GM08714 (cell line): ENCODE data around the gene IGFN1.
"Not testable (repeated sequence)": the region's sequence is repeated elsewhere in the genome, so short reads cannot be mapped to it uniquely, and the experiment has no call there.

Source experiments
- H3K4me3 ChIP-seq: fragments of 200-500 bp; sonication (Bioruptor generic); 2 replicates; pipeline ENCODE4 v1.5.1; 2014; ENCODE audit warnings: mild to moderate bottlenecking, low read length, inconsistent platforms
- ZNF274 ChIP-seq: IDR thresholded peaks from 2 replicates; pipeline ENCODE4 v1.6.1; 2012; ENCODE audit warnings: mild to moderate bottlenecking, low read depth, low read length

The IGFN1 gene

DNA sequence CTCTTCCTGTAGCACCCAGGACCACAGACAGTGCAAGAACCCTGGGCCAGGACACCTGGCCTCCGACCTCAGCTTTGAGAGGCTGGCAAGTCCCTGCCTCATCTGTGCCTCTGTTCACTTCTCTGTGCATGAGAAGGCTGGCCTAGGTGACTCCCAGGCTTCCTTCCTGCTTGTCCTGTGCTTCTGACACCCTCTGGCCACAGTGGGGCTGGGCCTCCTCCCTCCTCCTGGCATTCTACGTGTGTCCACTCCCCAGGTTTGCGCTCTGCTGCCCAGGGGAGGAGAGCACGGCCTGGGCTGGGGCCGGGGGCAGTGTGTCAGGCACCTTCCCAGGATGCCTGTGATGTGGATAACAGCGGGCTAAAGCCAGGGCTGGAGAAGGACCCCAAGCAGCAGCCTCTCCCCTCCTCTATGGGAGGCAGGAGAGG is 62.3 kb downstream of the IGFN1 start:
- TF ChIP-seq ZNF274: no peak

DNA sequence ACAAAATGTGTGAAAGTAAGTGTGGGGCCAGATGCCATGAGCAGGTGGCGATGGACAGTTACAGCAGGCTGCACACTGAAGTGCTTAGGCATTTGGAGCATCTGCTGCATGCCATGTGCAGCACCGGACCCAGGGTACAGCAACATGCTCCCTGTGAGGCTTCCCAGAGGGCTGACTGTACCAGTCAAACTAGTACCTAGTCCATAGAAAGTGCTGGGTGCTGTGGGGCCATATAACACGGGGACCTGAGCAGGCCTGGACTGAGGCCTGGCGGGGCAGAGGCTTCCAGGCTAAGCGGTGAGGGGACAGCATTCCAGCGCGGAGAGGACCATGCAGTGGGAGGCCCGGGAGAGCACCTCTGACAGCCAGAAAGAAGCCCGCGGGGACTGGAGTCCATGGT is 62.8 kb downstream of the IGFN1 start:
- no peak overlapping the region for H3K4me3 ChIP-seq
- no peak for TF ChIP-seq ZNF274

More for the DNA sequence above, 62.3 kb downstream of the IGFN1 start:
- H3K4me3 ChIP-seq: no peak overlapping the region

DNA sequence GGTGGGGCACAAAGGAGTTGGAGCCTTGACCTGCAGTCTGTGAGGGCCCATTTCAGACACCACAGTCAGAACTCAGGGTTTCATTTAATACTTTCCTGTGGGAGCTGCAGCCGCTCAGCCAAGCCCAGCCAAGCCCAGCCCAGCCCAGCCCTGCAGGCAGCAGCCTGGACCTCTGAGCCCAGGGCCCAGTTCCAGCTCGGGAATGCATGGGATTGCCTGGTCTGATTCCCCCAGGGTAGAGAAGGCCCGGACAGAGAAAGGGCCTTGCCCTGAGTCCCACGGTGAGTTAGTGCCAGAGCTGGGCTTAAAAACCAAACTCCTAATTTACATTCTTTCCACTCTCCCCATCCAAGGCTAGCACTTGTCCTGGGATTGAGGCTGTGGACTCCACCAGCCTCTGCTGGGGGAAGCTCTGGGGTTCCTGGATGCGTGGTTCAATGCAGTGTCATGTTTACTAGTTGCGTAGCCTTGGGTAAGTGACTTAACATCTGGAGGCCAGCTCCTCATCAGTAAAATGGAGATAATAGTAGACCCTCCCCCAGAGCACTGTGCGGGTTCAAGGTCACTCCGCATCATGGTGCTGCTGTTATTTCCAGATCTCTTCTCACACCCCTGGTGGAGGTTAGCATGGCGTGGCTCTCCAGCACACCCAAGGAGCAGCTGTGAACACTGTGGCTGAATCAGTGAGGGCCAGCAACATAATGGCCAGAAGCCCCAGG is 63.4 kb downstream of the IGFN1 start:
- no peak overlapping the region for H3K4me3 ChIP-seq
- no peak for TF ChIP-seq ZNF274

- no peak for TF ChIP-seq ZNF274
Measured at GRCh38 chr1:201254625-201255478, 64.2 kb downstream of the IGFN1 start.

DNA sequence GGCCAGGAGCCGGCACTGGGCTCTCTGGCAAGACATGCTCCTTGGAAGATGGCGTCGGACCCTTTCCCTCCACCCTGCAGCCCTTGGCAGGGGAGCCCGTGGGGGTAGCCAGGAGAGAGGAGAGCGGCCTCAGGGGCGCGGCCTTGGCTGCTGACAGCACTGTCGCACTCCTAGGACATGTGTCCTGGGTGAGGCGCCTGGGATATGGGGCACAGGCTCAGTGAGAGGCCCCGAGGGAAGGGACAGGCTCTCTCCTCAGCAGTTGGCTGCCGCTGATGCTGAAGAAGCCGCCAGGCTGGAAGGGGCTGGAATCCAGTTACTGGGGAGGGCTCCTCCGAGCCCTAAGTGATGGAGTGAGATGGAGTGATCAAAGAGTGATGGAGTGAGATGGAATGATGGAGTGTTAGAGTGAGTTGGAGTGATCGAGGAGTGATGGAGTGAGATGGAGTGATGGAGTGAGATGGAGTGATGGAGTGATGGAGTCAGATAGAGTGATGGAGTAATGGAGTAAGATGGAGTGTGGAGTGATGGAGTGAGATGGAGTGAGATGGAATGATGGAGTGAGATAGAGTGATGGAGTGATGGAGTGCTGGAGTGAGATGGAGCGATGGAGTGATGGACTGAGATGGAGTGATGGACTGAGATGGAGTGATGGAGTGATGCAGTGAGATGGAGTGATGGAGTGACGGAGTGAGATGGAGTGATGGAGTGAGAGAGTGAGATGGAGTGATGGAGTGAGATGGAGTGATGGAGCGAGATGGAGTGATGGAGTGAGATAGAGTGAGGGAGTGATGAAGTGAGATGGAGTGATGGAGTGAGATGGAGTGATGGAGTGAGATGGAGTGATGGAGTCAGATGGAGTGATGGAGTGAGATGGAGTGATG is 65.1 kb downstream of the IGFN1 start:
- no peak overlapping the region for H3K4me3 ChIP-seq
- TF ChIP-seq ZNF274: no peak

More at GRCh38 chr1:201254625-201255478, 64.2 kb downstream of the IGFN1 start:
- H3K4me3 ChIP-seq: no peak overlapping the region

- not testable (repeated sequence) for H3K4me3 ChIP-seq
Measured at GRCh38 chr1:201258132-201258531, 67.5 kb downstream of the IGFN1 start.

- H3K4me3 ChIP-seq: no peak overlapping the region
- TF ChIP-seq ZNF274: no peak
Measured at GRCh38 chr1:201258763-201259230, 68.2 kb downstream of the IGFN1 start.

DNA sequence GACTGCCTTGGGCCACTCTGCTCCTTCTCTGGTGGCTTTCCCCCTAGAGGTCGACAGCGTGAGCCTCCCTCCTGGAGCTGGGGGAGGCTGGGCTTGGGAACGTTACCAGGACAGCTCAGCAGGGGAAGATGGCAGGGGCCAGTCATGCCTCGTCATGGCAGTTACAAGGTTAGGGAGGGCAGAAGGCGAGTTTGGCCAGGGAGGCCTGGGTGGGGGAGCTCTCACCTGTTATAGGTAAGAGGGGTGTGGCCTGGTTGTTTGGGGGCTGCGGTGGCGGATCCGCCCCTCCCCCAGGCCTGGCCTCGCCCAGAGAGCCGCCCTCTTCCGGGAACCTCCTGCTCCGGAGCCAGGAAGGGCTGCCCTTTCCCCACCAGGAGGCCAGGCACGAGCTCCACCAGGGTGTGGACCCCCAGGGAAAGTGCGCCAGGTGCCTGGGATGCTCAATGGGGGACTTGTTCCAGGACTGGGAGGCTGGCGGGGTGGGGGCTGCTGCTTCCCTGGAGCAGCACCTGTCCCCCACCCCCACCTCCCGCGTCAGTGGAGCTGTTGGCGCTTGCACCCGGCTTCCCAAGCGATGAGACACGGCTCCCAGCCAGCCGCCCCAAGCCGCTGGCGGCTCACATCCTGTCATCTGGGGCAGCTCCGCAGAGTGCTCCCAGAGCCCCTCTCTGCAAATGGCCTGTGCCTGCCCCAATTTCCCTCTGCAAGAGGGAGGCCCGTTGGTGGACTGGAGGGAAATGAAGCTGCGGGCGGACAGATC is 69.0 kb downstream of the IGFN1 start:
- H3K4me3 ChIP-seq: no peak overlapping the region
- TF ChIP-seq ZNF274: no peak

- no peak for TF ChIP-seq ZNF274
- no peak overlapping the region for H3K4me3 ChIP-seq
Measured at GRCh38 chr1:201260236-201260590, 69.6 kb downstream of the IGFN1 start.

DNA sequence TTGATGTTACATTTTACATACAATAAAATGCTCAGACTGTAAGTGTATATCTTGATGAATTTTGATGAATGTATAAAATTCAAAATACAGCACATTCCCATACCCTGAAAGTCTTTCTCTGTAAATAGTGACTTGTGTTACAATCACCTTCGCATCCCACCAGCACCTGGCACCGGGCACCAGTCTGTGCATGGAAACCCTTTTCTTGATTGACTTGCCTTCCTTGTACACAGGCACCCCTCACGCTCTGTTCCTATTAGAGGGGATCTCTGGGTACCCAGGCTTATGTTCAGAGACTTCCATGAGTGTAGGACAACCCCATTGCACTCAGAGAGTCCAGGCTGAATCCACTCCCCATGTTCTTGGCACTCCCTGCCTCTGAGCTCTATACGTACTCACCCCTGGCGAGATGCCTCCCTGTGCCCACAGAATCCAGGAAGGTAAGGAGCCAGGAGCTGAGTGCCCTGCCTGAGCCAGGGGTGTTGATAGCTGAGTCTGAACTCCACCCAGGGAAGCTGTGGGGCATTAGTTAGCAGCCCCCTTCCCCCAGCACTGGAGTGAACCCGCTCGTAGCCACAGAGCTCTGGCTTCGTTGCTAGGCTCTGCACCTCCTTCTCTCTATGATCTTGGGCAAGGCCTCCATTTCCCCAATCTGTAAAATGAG is 70.2 kb downstream of the IGFN1 start:
- TF ChIP-seq ZNF274: no peak
- no peak overlapping the region for H3K4me3 ChIP-seq

GRCh38 chr1:201261771-201262547 is 71.3 kb downstream of the IGFN1 start:
- H3K4me3 ChIP-seq: no peak overlapping the region
- no peak for TF ChIP-seq ZNF274

GRCh38 chr1:201262963-201263608 is 72.5 kb downstream of the IGFN1 start:
- no peak overlapping the region for H3K4me3 ChIP-seq
- no peak for TF ChIP-seq ZNF274
